ENCODE results near the gene CPEB2.

The CPEB2 gene

DNA sequence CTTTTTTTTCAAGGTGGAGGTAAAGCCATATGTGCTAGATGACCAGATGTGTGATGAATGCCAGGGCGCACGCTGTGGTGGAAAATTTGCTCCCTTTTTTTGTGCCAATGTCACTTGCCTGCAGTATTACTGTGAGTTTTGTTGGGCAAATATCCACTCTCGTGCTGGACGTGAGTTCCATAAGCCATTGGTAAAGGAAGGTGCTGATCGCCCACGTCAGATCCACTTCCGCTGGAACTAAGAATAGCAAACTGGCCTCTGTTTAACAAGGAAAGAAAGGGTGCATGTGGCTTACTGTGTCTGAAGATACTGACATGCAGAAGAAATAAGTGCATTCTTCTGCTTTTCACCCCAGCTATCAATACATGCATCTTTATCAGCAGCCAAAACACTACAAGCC, 63.9 kb downstream of the CPEB2 start:
- H3K4me3 ChIP-seq (replicated peaks; ENCODE audit: insufficient read depth, low read length), result no peak overlapping the region
- no peak overlapping the region for H3K27ac ChIP-seq (replicated peaks)
- DNase-seq (ENCODE audit: low read depth in 1 of 2, low spot score in 1 of 2), result no peak
- no peak for TF ChIP-seq GABPA (IDR thresholded peaks at IDR 0.05; ENCODE audit: low read depth)
- no peak for TF ChIP-seq SPI1 (IDR thresholded peaks at IDR 0.05; ENCODE audit: borderline replicate concordance, low read depth)
- TF ChIP-seq, protein P1, sequence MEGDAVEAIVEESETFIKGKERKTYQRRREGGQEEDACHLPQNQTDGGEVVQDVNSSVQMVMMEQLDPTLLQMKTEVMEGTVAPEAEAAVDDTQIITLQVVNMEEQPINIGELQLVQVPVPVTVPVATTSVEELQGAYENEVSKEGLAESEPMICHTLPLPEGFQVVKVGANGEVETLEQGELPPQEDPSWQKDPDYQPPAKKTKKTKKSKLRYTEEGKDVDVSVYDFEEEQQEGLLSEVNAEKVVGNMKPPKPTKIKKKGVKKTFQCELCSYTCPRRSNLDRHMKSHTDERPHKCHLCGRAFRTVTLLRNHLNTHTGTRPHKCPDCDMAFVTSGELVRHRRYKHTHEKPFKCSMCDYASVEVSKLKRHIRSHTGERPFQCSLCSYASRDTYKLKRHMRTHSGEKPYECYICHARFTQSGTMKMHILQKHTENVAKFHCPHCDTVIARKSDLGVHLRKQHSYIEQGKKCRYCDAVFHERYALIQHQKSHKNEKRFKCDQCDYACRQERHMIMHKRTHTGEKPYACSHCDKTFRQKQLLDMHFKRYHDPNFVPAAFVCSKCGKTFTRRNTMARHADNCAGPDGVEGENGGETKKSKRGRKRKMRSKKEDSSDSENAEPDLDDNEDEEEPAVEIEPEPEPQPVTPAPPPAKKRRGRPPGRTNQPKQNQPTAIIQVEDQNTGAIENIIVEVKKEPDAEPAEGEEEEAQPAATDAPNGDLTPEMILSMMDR (IDR thresholded peaks at IDR 0.05; ENCODE audit: insufficient read depth, low read length), result no peak
- TF ChIP-seq, protein P2, sequence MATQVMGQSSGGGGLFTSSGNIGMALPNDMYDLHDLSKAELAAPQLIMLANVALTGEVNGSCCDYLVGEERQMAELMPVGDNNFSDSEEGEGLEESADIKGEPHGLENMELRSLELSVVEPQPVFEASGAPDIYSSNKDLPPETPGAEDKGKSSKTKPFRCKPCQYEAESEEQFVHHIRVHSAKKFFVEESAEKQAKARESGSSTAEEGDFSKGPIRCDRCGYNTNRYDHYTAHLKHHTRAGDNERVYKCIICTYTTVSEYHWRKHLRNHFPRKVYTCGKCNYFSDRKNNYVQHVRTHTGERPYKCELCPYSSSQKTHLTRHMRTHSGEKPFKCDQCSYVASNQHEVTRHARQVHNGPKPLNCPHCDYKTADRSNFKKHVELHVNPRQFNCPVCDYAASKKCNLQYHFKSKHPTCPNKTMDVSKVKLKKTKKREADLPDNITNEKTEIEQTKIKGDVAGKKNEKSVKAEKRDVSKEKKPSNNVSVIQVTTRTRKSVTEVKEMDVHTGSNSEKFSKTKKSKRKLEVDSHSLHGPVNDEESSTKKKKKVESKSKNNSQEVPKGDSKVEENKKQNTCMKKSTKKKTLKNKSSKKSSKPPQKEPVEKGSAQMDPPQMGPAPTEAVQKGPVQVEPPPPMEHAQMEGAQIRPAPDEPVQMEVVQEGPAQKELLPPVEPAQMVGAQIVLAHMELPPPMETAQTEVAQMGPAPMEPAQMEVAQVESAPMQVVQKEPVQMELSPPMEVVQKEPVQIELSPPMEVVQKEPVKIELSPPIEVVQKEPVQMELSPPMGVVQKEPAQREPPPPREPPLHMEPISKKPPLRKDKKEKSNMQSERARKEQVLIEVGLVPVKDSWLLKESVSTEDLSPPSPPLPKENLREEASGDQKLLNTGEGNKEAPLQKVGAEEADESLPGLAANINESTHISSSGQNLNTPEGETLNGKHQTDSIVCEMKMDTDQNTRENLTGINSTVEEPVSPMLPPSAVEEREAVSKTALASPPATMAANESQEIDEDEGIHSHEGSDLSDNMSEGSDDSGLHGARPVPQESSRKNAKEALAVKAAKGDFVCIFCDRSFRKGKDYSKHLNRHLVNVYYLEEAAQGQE (IDR thresholded peaks at IDR 0.05; ENCODE audit: insufficient replicate concordance, low read depth), result no peak
- TF ChIP-seq POLR2AphosphoS5 (IDR thresholded peaks at IDR 0.05; ENCODE audit: low read depth), result no peak
- H3K27me3 ChIP-seq (ENCODE audit: insufficient read depth, poor library complexity, severe bottlenecking), result no peaks in the 10 kb centered on the region

DNA sequence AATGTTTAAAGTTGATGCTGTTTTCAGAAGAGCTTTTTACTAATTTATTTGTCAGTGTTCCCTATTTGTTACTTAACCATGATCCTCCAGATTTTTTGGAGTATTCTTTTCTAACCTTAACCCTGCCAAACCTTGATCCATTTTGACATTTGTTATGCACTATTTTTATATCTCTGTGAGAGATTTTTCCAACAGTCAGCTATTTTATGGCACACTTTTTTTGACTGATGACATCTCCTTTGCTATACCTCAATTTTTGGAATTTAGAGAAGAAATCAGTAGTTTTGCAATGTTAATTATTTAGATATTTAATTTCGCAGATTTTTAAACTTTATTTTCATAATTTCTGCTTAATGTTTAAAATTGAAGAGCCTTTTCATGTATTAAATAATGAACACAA, 66.0 kb downstream of the CPEB2 start:
- Histone ChIP-seq H3K4me3 (replicated peaks; ENCODE audit: insufficient read depth, low read length) (no peak overlapping the region), H3K27ac (replicated peaks) (no peak overlapping the region), H3K27me3 (ENCODE audit: insufficient read depth, poor library complexity, severe bottlenecking) (no peaks in the 10 kb centered on the region)
- DNase-seq (ENCODE audit: low read depth in 1 of 2, low spot score in 1 of 2), result no peak
- TF ChIP-seq SPI1 (IDR thresholded peaks at IDR 0.05; ENCODE audit: borderline replicate concordance, low read depth) (no peak), POLR2AphosphoS5 (IDR thresholded peaks at IDR 0.05; ENCODE audit: low read depth) (no peak), GABPA (IDR thresholded peaks at IDR 0.05; ENCODE audit: low read depth) (no peak)
- TF ChIP-seq, protein P2 (IDR thresholded peaks at IDR 0.05; ENCODE audit: insufficient replicate concordance, low read depth), result no peak
- TF ChIP-seq, protein P1 (IDR thresholded peaks at IDR 0.05; ENCODE audit: insufficient read depth, low read length), result no peak

DNA sequence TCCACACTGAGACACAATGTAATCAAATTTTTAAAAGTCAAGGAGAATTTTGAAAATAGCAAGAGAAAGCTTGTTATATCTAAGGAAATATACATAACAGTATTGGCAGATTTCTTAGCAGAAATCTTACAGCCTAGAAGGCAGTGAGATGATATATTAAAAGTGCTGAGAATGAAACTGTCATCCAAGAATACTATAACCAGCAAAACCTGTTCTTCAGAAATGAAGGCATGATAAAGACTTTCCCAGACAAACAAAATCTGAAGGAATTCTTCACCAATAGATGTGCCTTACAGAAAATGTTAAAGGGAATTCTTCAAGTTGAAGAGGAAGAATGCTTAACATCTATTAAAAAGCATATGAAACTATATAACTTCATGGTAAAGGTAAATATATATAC, 73.6 kb downstream of the CPEB2 start:
- no peak overlapping the region for H3K27ac ChIP-seq (replicated peaks)
- TF ChIP-seq POLR2AphosphoS5 (IDR thresholded peaks at IDR 0.05; ENCODE audit: low read depth) (no peak), GABPA (IDR thresholded peaks at IDR 0.05; ENCODE audit: low read depth) (no peak), SPI1 (IDR thresholded peaks at IDR 0.05; ENCODE audit: borderline replicate concordance, low read depth) (no peak)
- TF ChIP-seq, protein P2 (IDR thresholded peaks at IDR 0.05; ENCODE audit: insufficient replicate concordance, low read depth), result no peak
- TF ChIP-seq, protein P1 (IDR thresholded peaks at IDR 0.05; ENCODE audit: insufficient read depth, low read length), result no peak
- no peak for DNase-seq (ENCODE audit: low read depth in 1 of 2, low spot score in 1 of 2)
- H3K4me3 ChIP-seq (replicated peaks; ENCODE audit: insufficient read depth, low read length), result no peak overlapping the region
- H3K27me3 ChIP-seq (ENCODE audit: insufficient read depth, poor library complexity, severe bottlenecking), result no peaks in the 10 kb centered on the region

Data from HL-60 (cell line).